CD4-positive, alpha-beta T cell (primary cell): Measurements from ENCODE around the gene ACTA2. TPM values are rescaled to one million over a fixed set of nuclear protein-coding genes. Genes with fewer than 3 reads are reported as not detected.

Experiments
- ATAC-seq: fragments of 200-7000 bp; cut with Tn5 transposase; one replicate; pipeline ENCODE4 v1.10.0; 2022; ENCODE audit warnings: mild to moderate bottlenecking; ENCODE audit not compliant: poor library complexity
- CTCF ChIA-PET: fragments of 350-600 bp; sonication (Branson Sonifier 250); formaldehyde crosslinking; loops from one replicate; lab custom pipeline; 2021; ENCODE audit warnings: antibody characterized with exemption, inconsistent platforms; lab: Charles Lee
- POLR2A ChIA-PET: fragments of 350-600 bp; sonication (Branson Sonifier 250); formaldehyde crosslinking; loops from one replicate; lab custom pipeline; 2021; ENCODE audit warnings: antibody characterized with exemption, inconsistent platforms; lab: Charles Lee
- DNase-seq, 14 experiments: peaks; one replicate each; pipeline ENCODE4 v3.0.0-alpha.2; 2013 to 2020; ENCODE audit warnings: mixed read lengths in 2 of 14
- H3K27ac ChIP-seq, 2 donors: one replicate each; pipeline versions ENCODE4 v1.5.1 to v1.7.0; 2013; ENCODE audit warnings: low read length in 2 of 2, low read depth in 1 of 2, mild to moderate bottlenecking in 1 of 2
- H3K27me3 ChIP-seq, 2 experiments: 1 replicate in 1 of 2; 2 replicates in 1 of 2; pipeline versions ENCODE4 v1.6.1 to v1.7.0; 2013; ENCODE audit warnings: low read length in 2 of 2, control low read depth in 1 of 2, mild to moderate bottlenecking in 1 of 2, moderate library complexity in 1 of 2; ENCODE audit not compliant: insufficient read depth in 2 of 2, control insufficient read depth in 1 of 2
- H3K36me3 ChIP-seq: one replicate; pipeline ENCODE4 v1.6.1; 2013; ENCODE audit warnings: low read length, control low read depth; ENCODE audit not compliant: insufficient read depth
- H3K4me1 ChIP-seq: one replicate; pipeline ENCODE4 v1.6.1; 2013; ENCODE audit warnings: low read length, control low read depth; ENCODE audit not compliant: insufficient read depth
- H3K4me3 ChIP-seq: one replicate; pipeline ENCODE4 v1.5.1; 2013; ENCODE audit warnings: mild to moderate bottlenecking, low read length, moderate library complexity
- H3K9me3 ChIP-seq, 2 experiments: 1 replicate in 1 of 2; 2 replicates in 1 of 2; pipeline versions ENCODE4 v1.6.1 to v1.7.0; 2013; ENCODE audit warnings: low read length in 2 of 2, mild to moderate bottlenecking in 2 of 2, control low read depth in 1 of 2, moderate library complexity in 1 of 2; ENCODE audit not compliant: control insufficient read depth in 1 of 2, insufficient read depth in 1 of 2
- H3K27ac Mint-ChIP-seq: one replicate; pipeline ENCODE4 v1.8.0; 2020; ENCODE audit warnings: mixed read lengths
- H3K27me3 Mint-ChIP-seq: one replicate; pipeline ENCODE4 v1.8.0; 2021; ENCODE audit warnings: mixed read lengths
- H3K36me3 Mint-ChIP-seq: one replicate; pipeline ENCODE4 v1.8.0; 2021; ENCODE audit warnings: low read depth, mixed read lengths
- H3K4me1 Mint-ChIP-seq: one replicate; pipeline ENCODE4 v1.8.0; 2021; ENCODE audit warnings: low read depth, mixed read lengths
- H3K4me3 Mint-ChIP-seq: one replicate; pipeline ENCODE4 v1.8.0; 2020; ENCODE audit warnings: mild to moderate bottlenecking, mixed read lengths
- H3K9me3 Mint-ChIP-seq: one replicate; pipeline ENCODE4 v1.8.0; 2020; ENCODE audit warnings: mixed read lengths
- CTCF ChIP-seq: fragments of 200-600 bp; IDR thresholded peaks from one replicate; pipeline ENCODE4 v1.8.0; 2022; ENCODE audit warnings: antibody characterized with exemption, mild to moderate bottlenecking
- intact Hi-C, 2 experiments: fragments of 100-400 bp; cut with DNase I in 1 of 2; cut with micrococcal nuclease in 1 of 2; formaldehyde crosslinking; loops; one replicate each; pipeline versions ENCODE4 v1.15.1 to v1.9.0; 2023 to 2025; cut with DNase I, micrococcal nuclease
- polyA plus RNA-seq, 2 donors: library from polyadenylated mRNA; unstranded; fragments of 120-200 nt; gene quantifications; one replicate each; pipeline ENCODE4 v1.2.1, GENCODE V29; 2013
- total RNA-seq, 174 experiments: library from RNA in 2 of 174; stranded (reverse) in 2 of 174; gene quantifications; one replicate each; pipeline ENCODE4 v1.2.3 and lab custom pipeline; 2021 to 2026

ACTA2 gene
- total RNA-seq (1 to 10 TPM; 1.8 to 2.1 TPM), total RNA-seq (lab: John Stamatoyannopoulos, UW) (0.08 to 10.5 (median 1.3) reads per million in 172 experiments)
- polyA plus RNA-seq (2013, experiment 1 of 2), result 5.4 TPM
- polyA plus RNA-seq (2013, experiment 2 of 2), result 10.9 TPM

GRCh38 chr10:88952647-88953111 is at the start of gene ACTA2:
ACTA2 (minus strand) TSS chr10:88952773; CDS start chr10:88948930, 3,843 bp downstream.
- intact Hi-C loops, result no loop called here
- H3K4me3 Mint-ChIP-seq, result no peak within 1 kb of the TSS

GRCh38 chr10:89001729-89002072 is 49.1 kb upstream of the ACTA2 start:
- peak in 3 of 14 experiments; percentile 14 to 60 (median 20) for DNase-seq

More at GRCh38 chr10:88952647-88953111, at the start of gene ACTA2:
- H3K9me3 ChIP-seq, result no peaks in the 10 kb centered on the region
- CTCF ChIA-PET, result interaction anchor here (1.1 kb wide), 1 partner anchor 10 kb away, joined by 4 read pairs; no protein-coding TSS in a partner anchor
- no peak for ATAC-seq
- DNase-seq, result no peak
- no peaks in the 10 kb centered on the region for H3K27me3 ChIP-seq
- Mint-ChIP-seq H3K9me3 (no peaks in the 10 kb centered on the region), H3K36me3 (peaks cover 6% of the 10 kb centered on the region), H3K4me1 (no peaks in the 10 kb centered on the region), H3K27ac (no peak within 1 kb of the TSS), H3K27me3 (no peaks in the 10 kb centered on the region)
- POLR2A ChIA-PET, result no interaction called here
- H3K4me1 ChIP-seq, result no peaks in the 10 kb centered on the region
- TF ChIP-seq CTCF, result no peak
- no peaks in the 10 kb centered on the region for H3K36me3 ChIP-seq
- no peak within 1 kb of the TSS for H3K27ac ChIP-seq
- H3K4me3 ChIP-seq, result no peak within 1 kb of the TSS

More at GRCh38 chr10:89001729-89002072, 49.1 kb upstream of the ACTA2 start:
- ATAC-seq, result peak; percentile 21
- H3K27me3 ChIP-seq, result no peaks in the 10 kb centered on the region
- H3K27ac ChIP-seq, result peak overlapping the region in 1 of 2 donors; percentile 53
- H3K27me3 Mint-ChIP-seq, result no peaks in the 10 kb centered on the region
- peaks cover 28% of the 10 kb centered on the region for H3K36me3 ChIP-seq
- H3K36me3 Mint-ChIP-seq, result peaks cover 10% of the 10 kb centered on the region
- H3K4me3 ChIP-seq, result peak overlapping the region; percentile 27
- TF ChIP-seq CTCF, result no peak
- H3K9me3 ChIP-seq, result no peaks in the 10 kb centered on the region
- H3K4me1 Mint-ChIP-seq, result peaks cover 55% of the 10 kb centered on the region
- peak overlapping the region; percentile 74 for H3K4me3 Mint-ChIP-seq
- H3K4me1 ChIP-seq, result peaks cover 42% of the 10 kb centered on the region
- peak overlapping the region; percentile 87 for H3K27ac Mint-ChIP-seq
- no peaks in the 10 kb centered on the region for H3K9me3 Mint-ChIP-seq
- ChIA-PET CTCF (interaction anchor here (1.2 to 2.0 kb wide), 4 partner anchors 12 to 67 kb away, joined by 3 to 8 read pairs (median 4); partner anchors contain the start of gene FAS), POLR2A (interaction anchor here (0.6 to 2.1 kb wide), 2 partner anchors 11 to 167 kb away, joined by 4 to 22 read pairs; partner anchors contain the start of gene FAS)
- intact Hi-C loops, result no loop called here
